Uterus (tissue), 2 donors: ENCODE data around the gene ZDHHC3.

Source experiments
- POLR2A ChIP-seq, 2 donors: fragments of 450-650 bp; IDR thresholded peaks; one replicate each; pipeline ENCODE4 v1.6.1; 2016; ENCODE audit warnings: antibody characterized with exemption in 2 of 2, mild to moderate bottlenecking in 1 of 2, moderate library complexity in 1 of 2
- TF ChIP-seq, protein P1 (sequence below), 4 experiments: fragments of 200-600 bp in 2 of 4; fragments of 450-650 bp in 2 of 4; sonication (generic) in 2 of 4; IDR thresholded peaks; one replicate each; pipeline ENCODE4 v1.5.1; 2016 to 2019; ENCODE audit warnings: antibody characterized with exemption in 4 of 4, mild to moderate bottlenecking in 2 of 4, moderate library complexity in 1 of 4

DNA sequence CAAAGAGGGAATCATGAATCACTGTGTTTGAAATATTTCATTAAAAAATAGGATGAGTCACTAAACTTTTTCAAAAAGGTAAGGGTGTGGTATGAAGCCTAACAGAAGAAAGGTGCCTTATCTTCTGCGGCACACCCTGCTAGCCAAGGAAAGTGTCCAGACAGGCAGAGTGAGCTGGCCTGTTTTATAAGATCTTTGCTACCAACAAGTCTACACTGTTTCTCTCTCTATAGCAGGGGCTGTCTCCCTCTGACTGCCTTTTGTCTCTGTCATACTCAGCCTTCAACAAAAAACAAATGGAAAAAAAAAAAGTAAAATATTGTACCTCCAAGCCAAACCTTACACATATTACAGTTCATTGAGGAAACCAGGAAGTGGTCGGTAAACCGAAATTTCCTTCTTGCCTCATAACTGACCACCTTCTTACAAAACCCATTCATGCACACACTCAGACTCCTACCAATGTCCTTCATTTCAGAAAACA is 9.1 kb downstream of the ZDHHC3 start:
- TF ChIP-seq, protein P1, sequence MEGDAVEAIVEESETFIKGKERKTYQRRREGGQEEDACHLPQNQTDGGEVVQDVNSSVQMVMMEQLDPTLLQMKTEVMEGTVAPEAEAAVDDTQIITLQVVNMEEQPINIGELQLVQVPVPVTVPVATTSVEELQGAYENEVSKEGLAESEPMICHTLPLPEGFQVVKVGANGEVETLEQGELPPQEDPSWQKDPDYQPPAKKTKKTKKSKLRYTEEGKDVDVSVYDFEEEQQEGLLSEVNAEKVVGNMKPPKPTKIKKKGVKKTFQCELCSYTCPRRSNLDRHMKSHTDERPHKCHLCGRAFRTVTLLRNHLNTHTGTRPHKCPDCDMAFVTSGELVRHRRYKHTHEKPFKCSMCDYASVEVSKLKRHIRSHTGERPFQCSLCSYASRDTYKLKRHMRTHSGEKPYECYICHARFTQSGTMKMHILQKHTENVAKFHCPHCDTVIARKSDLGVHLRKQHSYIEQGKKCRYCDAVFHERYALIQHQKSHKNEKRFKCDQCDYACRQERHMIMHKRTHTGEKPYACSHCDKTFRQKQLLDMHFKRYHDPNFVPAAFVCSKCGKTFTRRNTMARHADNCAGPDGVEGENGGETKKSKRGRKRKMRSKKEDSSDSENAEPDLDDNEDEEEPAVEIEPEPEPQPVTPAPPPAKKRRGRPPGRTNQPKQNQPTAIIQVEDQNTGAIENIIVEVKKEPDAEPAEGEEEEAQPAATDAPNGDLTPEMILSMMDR (IDR thresholded peaks at IDR 0.05), result no peak
- no peak for TF ChIP-seq POLR2A (IDR thresholded peaks at IDR 0.05)
